ENCODE data around the gene MAST3.
"Not testable (repeated sequence)": the region's sequence is repeated elsewhere in the genome, so short reads cannot be mapped to it uniquely, and the experiment has no call there.

MAST3 gene

DNA sequence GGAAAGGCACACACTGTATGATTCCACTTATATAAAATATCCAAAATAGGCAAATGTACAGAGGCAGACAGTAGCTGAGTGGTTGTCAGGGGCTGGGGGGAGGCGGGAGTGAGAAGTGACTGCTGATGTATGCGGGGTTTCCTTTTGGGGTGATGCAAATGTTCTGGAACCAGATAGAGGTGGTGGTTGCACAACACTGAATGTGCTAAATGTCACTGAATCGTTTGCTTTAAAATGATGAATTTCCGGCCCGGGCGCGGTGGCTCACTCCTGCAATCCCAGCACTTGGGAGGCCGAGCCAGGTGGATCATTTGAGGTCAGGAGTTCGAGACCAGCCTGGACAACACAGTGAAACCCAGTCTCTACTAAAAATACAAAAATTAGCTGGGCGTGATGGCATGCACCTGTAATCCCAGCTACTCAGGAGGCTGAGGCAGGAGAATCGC is 8.5 kb upstream of the MAST3 start:
- DNase-seq (ENCODE audit: low read depth), result not testable (repeated sequence)

DNA sequence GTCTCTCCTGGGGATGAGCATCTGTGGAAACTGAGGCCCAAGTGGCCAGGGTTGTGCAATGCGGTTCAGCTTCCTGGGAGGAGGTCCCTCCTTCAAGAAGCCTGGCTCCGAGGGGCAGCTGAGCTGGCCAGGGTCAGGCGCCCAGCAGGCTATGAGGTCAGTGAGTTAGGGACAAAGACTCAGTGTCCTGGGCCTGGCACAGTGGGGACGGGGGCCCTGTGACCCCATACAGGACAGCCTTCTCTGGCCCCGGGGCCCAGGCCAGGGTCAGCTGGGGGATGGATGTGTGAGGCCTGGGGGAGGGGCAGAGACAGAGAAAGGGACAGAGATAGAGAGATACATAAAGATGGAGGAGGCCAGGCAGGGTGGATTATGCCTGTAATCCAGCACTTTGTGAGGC is 7.9 kb upstream of the MAST3 start:
- no peak for DNase-seq (ENCODE audit: low read depth)

- DNase-seq (ENCODE audit: low read depth), result no peak
These were observed 6.9 kb upstream of the MAST3 start for GRCh38 chr19:18090545-18091216.

DNA sequence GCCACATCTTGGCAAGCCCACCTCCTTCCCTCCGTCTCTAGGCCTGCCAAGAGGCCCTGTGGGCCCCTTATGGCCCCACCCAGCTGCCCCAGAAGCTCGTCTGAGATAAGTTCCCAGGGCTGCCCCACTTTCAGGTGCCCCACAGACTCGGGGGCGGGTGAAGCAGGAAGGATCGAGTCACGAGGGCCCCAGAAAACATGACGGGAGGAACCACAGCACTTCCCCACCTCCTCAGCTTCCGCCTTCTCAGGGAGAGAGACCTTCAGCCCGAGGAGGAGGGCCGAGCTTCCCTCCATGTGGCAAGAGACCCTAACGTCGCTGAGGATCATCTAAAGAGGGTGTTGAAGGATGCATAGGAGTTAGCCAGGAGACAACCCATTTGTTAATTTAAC is 6.4 kb upstream of the MAST3 start:
- no peak for DNase-seq (ENCODE audit: low read depth)

- DNase-seq (ENCODE audit: low read depth), result no peak
These were observed 4.0 kb upstream of the MAST3 start for GRCh38 chr19:18093439-18094161.

DNA sequence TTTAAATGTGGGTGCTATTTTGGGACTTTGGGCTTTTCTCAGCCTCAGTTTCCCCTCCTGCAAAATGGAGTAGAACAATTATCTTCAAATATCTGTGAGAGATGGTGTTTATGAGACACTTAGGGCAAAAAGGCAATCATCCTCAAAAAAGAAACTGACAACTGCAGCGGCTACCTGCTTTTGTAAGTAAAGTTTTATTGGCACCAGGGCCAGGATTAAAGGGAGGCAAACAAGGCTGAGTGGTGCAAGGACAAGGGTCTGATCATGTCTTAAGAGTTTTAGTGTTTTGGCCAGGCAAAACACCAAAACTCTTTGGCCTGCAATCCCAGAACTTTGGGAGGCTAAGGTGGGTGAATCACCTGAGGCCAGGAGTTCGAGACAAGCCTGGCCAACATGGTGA is 1.3 kb upstream of the MAST3 start:
- DNase-seq (ENCODE audit: low read depth), result no peak

DNA sequence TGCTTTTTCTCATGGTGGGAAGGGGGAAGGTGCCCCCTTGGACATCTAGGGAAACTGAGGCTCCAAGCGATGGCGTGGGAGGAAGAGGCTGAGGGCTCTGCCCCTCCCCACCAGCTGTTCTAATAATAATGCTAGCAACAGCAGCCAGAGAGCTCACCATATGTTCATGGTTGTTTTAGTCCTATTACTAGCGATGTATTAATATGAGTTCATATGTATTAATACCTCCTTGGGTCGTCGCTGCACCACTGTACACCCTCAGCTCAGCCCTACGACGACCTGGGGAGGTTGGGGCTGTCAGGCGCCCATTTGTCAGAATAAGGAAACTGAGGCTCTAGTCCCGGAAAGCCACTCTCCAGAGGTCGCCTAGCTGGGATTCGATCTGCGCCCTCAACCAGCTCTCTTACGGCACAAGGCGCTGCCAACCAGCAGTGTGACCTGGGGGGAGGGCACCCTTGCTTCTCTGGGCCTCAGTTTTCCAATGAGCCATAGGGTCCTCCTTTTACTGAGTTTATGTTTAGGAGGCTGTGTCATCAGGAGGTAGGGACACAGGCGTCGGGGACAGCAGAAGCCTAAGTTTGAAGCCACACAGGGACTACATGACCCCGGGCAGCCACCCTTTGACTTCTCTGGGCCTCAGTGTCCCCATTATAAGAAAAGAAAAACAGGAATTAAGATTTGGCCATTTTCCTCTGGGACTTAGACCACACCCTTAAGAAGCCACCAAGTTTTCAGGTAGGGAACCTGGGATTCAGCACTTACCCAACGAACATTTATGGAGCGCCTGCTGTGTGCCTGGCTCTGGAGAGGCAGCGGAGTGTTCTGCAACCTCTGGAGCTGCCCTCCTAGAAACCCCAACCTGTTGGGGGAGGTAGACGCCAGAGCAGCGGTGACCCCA is 664 bp downstream of the MAST3 start:
- DNase-seq (ENCODE audit: low read depth), result no peak

DNA sequence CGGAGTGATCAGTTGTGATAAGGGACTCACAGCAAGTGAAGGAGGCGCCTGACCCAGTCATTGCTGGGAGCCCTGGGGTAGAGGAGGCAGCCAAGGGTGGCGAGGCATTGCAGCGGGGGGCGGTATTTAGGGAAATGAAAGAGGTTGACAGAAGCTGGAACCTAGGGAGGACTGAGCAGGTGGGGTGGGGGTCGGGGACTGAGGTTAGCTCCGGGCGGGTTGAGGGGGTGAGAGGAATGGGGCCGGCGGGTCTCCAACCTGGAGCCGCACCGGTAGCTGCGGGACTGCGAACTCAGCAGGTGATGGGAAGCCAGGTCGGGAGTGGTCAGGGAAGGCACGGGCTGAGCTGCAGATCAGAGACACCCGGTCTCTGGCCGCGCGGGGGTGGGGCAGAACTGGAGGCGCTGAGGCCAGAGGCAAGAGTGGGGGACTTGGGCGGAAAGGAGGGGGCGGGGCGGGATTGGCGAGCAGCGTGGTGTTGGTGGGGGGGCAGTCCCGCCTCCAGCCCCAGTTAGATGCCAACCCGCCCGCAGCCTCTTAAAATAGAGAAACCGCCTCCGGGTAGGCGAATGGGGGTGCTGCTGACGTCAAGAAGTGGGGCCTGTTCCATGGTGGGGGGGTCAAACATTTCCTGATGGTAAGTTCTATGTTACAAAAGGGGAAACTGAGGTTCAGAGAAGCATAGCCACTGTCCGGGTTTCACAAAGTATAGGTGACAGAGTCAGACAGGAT is 1.5 kb downstream of the MAST3 start:
- no peak for DNase-seq (ENCODE audit: low read depth)

- no peak for DNase-seq (ENCODE audit: low read depth)
These were observed 2.0 kb downstream of the MAST3 start for GRCh38 chr19:18099623-18099995.

DNA sequence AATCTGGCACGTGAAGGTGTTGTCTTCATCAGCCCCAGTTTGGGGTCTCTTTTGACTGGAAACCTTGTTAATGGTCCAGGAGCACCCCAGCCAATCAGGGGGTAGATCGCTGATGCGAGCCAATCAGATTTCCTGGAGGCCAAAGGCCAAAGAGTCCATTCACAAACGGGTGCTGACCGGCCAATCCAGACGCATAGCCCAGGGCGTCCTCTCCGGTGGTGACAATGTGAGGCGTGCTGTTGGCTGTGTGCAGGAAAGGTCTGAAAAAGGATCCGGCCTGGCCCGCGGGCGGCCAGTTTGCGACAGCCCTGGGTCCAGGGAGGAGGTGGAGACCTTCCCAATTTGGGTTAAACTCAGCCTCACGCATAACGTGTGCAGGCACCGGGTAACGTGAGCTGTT is 3.1 kb downstream of the MAST3 start:
- DNase-seq (ENCODE audit: low read depth), result no peak

GRCh38 chr19:18101268-18101667 is 3.7 kb downstream of the MAST3 start:
- no peak for DNase-seq (ENCODE audit: low read depth)

DNA sequence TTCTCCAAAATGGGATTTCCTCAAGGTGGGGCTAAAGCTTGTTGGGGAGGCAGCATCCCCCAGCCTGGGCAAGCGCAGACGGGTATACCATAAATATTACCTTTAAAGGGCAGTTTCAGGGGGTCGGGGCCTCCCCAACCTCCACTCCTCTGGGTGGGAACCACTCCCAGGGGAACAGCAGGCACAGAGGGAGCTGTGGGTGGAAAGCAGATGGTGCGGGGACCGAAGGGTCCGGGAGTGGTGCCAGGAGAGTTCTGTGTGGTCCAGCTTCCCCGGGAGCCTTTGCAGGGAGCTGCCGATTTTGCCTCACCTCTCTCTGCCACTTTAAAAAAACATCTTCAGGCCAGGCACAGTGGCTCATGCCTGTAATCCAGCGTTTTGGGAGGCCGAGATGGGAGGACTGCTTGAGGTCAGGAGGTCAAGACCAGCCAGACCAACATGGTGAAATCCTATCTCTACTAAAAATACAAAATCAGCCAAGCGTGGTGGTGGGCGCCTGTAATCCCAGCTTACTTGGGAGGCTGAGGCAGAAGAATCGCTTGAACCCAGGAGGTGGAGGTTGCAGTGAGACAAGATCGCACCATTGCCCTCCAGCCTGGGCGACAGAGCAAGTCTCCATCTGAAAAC is 5.5 kb downstream of the MAST3 start:
- DNase-seq (ENCODE audit: low read depth), result no peak

DNA sequence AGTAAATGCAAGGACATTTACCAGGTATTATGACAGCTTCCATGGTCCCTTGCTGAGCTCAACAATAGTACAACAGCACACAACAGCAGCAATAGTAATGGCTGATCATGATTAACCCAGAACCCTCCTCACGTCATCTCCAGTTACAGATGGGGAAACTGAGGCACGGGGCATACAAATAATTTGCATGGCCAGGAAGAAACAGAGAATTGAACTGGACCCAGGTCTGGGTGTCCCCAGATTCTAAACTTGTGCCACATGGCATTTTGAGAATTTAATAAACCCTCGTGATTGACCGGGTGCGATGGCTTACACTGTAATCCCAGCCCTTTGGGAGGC is 7.2 kb downstream of the MAST3 start:
- no peak for DNase-seq (ENCODE audit: low read depth)

- DNase-seq (ENCODE audit: low read depth), result not testable (repeated sequence)
These were observed 7.7 kb downstream of the MAST3 start for GRCh38 chr19:18105259-18105658.

DNA sequence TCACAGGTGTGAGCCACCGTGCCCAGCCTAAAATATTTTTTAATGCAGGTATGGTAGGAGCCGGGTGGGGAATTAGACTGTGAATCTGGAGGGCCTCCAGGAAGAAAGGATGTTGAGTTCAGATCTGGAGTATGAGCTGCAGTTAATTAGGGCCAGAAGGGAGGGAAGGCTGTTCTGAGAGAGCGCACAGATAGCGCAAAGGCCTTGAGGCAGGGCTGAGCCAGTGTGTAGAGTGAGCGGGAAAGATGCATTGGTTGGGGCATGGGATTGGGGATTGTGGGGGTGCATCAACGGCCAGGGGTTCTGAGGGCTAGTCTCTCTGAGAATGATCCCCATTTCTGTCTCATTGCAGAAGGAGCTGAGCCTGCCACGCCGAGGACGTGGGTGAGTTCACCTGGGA is 9.7 kb downstream of the MAST3 start:
- DNase-seq (ENCODE audit: low read depth), result no peak

- DNase-seq (ENCODE audit: low read depth), result no peak
These were observed 11.3 kb downstream of the MAST3 start for GRCh38 chr19:18108897-18109296.

GRCh38 chr19:18109341-18109732 is 11.8 kb downstream of the MAST3 start:
- DNase-seq (ENCODE audit: low read depth), result no peak

GRCh38 chr19:18109733-18110608 is 12.4 kb downstream of the MAST3 start:
- no peak for DNase-seq (ENCODE audit: low read depth)

DNA sequence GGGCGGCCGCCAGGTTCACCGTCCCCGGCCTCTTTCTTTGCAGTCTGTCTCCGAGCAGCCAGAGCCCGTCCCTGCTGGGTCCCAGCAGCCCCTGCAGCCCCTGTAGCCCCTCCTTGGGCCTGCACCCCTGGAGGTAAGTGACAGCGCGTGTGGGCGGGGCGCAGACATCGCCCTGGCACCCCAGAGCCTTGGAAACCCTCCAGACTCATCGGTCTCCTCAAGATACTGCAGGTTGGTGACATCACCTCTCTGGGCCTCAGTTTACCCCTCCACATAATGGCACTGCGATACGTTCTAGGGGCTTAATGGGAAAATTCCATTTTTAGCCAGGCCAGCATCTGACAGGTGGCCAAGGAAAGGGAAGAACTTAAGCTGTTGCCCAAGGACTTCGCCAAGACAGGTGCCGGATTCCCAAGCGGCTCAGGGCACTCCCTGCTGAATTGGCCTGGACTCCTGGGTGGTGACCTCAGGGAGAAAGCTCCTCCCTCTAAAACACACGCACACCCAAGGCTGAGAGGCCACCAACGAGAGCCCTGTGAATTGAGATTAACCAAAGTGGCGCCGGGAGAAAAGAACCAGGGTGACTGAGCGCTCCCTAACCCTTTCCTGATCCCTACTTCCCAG is 13.1 kb downstream of the MAST3 start:
- no peak for DNase-seq (ENCODE audit: low read depth)

DNA sequence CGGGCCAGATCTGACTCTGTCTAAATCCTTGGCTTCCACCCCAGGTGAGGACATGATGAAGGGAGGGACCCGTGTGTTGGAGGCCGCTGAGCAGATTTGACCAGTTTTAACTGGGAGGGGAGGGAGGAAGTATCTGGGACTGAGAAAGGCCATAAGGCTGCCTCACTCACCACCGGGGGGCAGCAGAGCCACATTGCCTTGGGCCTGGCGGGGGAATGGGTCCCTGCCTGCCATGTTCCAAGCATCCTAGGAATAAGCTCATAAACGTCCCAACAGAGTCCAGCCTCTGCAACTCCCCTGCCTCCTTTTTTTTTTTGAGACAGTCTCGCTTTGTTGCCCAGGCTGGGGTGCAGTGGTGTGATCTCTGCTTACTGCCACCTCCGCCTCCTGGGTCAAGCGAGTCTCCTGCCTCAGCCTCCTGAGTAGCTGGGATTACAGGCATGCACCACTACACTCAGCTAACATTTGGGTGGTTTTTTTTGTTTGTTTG is 15.5 kb downstream of the MAST3 start:
- peak; percentile 35 for DNase-seq (ENCODE audit: low read depth)
